Activated CD4-positive, CD25-positive, alpha-beta regulatory T cell treated with anti-CD3 and anti-CD28 coated beads, Interleukin-2, amount 50 U/mL, for 24 hours (primary cell): ENCODE measurements around the gene GOLGA8A.
"Not testable (repeated sequence)": the region's sequence is repeated elsewhere in the genome, so short reads cannot be mapped to it uniquely, and the experiment has no call there.

Source experiments
- ATAC-seq, 2 donors: fragments of 150-1000 bp; cut with Tn5 transposase; one replicate each; pipeline ENCODE4 v1.10.0; 2021; ENCODE audit warnings: mild to moderate bottlenecking in 1 of 2, moderate library complexity in 1 of 2

The GOLGA8A gene

GRCh38 chr15:34409511-34409910, 28.1 kb downstream of the GOLGA8A start:
- not testable (repeated sequence) for ATAC-seq

GRCh38 chr15:34408973-34409372, 28.6 kb downstream of the GOLGA8A start:
- peak in 1 of 2 donors; percentile 43 for ATAC-seq

- ATAC-seq, result peak; percentile 61 to 67
Observed at GRCh38 chr15:34403899-34404298, 33.7 kb downstream of the GOLGA8A start.

GRCh38 chr15:34403160-34403598, 34.4 kb downstream of the GOLGA8A start:
- peak; percentile 83 to 85 for ATAC-seq

- ATAC-seq, result peak; percentile 82 to 87
Observed at GRCh38 chr15:34397637-34398259, 39.9 kb downstream of the GOLGA8A start.

- not testable (repeated sequence) for ATAC-seq
Observed at GRCh38 chr15:34392981-34393380, 44.6 kb downstream of the GOLGA8A start.

- not testable (repeated sequence) for ATAC-seq
Observed at GRCh38 chr15:34389594-34390086, 48.0 kb downstream of the GOLGA8A start.
